ENCODE data around the gene EPHA4. TPM values are rescaled to one million over a fixed set of nuclear protein-coding genes. Genes with fewer than 3 reads are reported as not detected.

Gene EPHA4
- polyA plus RNA-seq, 1 of the 3 experiments (the other 2 are of a cell fraction): 0.90 TPM

DNA sequence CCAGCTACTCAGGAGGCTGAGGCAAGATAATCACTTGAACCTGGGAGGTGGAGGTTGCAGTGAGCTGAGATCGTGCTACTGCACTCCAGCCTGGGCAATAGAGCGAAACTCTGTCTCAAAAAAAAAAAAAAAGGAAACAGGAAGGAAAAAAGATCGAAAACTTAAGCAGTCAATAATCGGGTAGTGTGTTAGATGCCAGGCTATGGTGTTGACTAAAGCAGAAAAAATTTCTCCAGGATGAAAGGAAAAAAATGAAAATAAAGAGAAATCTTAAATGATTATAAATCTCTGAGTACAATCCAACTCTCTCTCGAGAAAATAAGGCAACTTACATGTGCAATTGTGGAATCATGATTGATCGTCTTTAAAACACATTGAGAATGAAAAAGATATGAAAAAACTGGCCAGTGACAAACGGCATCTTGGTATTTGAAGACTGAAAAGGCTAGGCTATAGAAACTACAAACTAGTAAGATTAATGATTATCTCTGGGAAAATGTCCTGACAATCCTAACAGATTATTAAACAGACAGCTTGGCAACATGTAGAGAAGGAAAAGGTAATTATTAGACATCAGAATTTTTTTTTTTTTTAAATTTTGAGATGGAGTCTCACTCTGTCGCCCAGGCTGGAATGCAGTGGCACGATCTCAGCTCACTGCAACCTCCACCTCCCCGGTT lies 16.3 kb upstream of the EPHA4 start:
- Histone ChIP-seq H3F3A (replicated peaks; ENCODE audit: insufficient read depth) (no peaks in the 10 kb centered on the region), H3K4me2 (no peak overlapping the region; the same call in 1 of the 2 replicates), H3K9me3 (no peaks in the 10 kb centered on the region), H3K4me1 (ENCODE audit: control insufficient read depth in 1 of 2, insufficient read depth in 2 of 2, low read depth in 1 of 2, low read length in 1 of 2) (no peaks in the 10 kb centered on the region), H3K36me3 (replicated peaks in 1 of 2; ENCODE audit: control insufficient read depth in 1 of 2, insufficient read depth in 2 of 2, low read length in 1 of 2) (no peaks in the 10 kb centered on the region), H3K9ac (no peak overlapping the region), H3K27ac (ENCODE audit: low read depth in 2 of 2, low read length in 1 of 2) (no peak overlapping the region), H2AFZ (ENCODE audit: low read depth) (no peak overlapping the region), H4K20me1 (ENCODE audit: insufficient read depth) (no peaks in the 10 kb centered on the region), H3K4me3 (ENCODE audit: low read depth in 2 of 2, low read length in 1 of 2) (peak overlapping the region in 1 of 2 experiments; percentile 24; a peak in 1 of 4 replicates), H3K9me2 (no peaks in the 10 kb centered on the region), H3K79me2 (ENCODE audit: insufficient read depth) (no peaks in the 10 kb centered on the region), H3K27me3 (ENCODE audit: insufficient read depth) (peaks cover 14% of the 10 kb centered on the region)
- ChIA-PET CTCF (interaction anchor here (2.2 kb wide), 1 partner anchor 15 kb away, joined by 14 read pairs; no protein-coding TSS in a partner anchor), POLR2A (no interaction called here)
- TF ChIP-seq TAF1 (IDR thresholded peaks at IDR 0.05; ENCODE audit: borderline replicate concordance, low read depth, low read length): no peak
- no peak for TF ChIP-seq GATA2 (CRISPR knock-in tag; IDR thresholded peaks at IDR 0.05)
- no peak for TF ChIP-seq SIN3A (IDR thresholded peaks at IDR 0.05; ENCODE audit: borderline replicate concordance, low read depth, low read length)
- no peak for TF ChIP-seq RXRA (IDR thresholded peaks at IDR 0.05; ENCODE audit: borderline replicate concordance, low read depth)
- TF ChIP-seq RFX5 (IDR thresholded peaks at IDR 0.05; ENCODE audit: low read length): no peak
- TF ChIP-seq, protein P1, sequence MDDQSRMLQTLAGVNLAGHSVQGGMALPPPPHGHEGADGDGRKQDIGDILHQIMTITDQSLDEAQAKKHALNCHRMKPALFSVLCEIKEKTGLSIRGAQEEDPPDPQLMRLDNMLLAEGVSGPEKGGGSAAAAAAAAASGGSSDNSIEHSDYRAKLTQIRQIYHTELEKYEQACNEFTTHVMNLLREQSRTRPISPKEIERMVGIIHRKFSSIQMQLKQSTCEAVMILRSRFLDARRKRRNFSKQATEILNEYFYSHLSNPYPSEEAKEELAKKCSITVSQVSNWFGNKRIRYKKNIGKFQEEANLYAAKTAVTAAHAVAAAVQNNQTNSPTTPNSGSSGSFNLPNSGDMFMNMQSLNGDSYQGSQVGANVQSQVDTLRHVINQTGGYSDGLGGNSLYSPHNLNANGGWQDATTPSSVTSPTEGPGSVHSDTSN (IDR thresholded peaks at IDR 0.05): no peak
- TF ChIP-seq, protein P2, sequence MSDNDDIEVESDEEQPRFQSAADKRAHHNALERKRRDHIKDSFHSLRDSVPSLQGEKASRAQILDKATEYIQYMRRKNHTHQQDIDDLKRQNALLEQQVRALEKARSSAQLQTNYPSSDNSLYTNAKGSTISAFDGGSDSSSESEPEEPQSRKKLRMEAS (IDR thresholded peaks at IDR 0.05; ENCODE audit: low read depth): no peak
- TF ChIP-seq EZH2phosphoT487 (IDR thresholded peaks at IDR 0.05; ENCODE audit: borderline replicate concordance, low read depth): no peak
- TF ChIP-seq, protein P3, sequence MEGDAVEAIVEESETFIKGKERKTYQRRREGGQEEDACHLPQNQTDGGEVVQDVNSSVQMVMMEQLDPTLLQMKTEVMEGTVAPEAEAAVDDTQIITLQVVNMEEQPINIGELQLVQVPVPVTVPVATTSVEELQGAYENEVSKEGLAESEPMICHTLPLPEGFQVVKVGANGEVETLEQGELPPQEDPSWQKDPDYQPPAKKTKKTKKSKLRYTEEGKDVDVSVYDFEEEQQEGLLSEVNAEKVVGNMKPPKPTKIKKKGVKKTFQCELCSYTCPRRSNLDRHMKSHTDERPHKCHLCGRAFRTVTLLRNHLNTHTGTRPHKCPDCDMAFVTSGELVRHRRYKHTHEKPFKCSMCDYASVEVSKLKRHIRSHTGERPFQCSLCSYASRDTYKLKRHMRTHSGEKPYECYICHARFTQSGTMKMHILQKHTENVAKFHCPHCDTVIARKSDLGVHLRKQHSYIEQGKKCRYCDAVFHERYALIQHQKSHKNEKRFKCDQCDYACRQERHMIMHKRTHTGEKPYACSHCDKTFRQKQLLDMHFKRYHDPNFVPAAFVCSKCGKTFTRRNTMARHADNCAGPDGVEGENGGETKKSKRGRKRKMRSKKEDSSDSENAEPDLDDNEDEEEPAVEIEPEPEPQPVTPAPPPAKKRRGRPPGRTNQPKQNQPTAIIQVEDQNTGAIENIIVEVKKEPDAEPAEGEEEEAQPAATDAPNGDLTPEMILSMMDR (IDR thresholded peaks at IDR 0.05): no peak
- TF ChIP-seq, protein P4, sequence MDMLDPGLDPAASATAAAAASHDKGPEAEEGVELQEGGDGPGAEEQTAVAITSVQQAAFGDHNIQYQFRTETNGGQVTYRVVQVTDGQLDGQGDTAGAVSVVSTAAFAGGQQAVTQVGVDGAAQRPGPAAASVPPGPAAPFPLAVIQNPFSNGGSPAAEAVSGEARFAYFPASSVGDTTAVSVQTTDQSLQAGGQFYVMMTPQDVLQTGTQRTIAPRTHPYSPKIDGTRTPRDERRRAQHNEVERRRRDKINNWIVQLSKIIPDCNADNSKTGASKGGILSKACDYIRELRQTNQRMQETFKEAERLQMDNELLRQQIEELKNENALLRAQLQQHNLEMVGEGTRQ (IDR thresholded peaks at IDR 0.05; ENCODE audit: borderline replicate concordance, low read depth, low read length): no peak
- TF ChIP-seq EP300 (IDR thresholded peaks at IDR 0.05; ENCODE audit: borderline replicate concordance in 1 of 2, low read depth in 1 of 2, low read length in 1 of 2): no peak
- no peak for TF ChIP-seq RCOR1 (IDR thresholded peaks at IDR 0.05; ENCODE audit: low read length)
- no peak for TF ChIP-seq FOXJ3 (CRISPR knock-in tag; IDR thresholded peaks at IDR 0.05)
- TF ChIP-seq, protein P5, sequence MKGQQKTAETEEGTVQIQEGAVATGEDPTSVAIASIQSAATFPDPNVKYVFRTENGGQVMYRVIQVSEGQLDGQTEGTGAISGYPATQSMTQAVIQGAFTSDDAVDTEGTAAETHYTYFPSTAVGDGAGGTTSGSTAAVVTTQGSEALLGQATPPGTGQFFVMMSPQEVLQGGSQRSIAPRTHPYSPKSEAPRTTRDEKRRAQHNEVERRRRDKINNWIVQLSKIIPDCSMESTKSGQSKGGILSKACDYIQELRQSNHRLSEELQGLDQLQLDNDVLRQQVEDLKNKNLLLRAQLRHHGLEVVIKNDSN (IDR thresholded peaks at IDR 0.05; ENCODE audit: borderline replicate concordance, low read depth): no peak
- TF ChIP-seq POLR2AphosphoS5 (IDR thresholded peaks at IDR 0.05; ENCODE audit: low read depth, low read length): no peak
- no peak for DNase-seq
- 16% methylated on average over 10 of the region's 10 CpGs for WGBS (ENCODE audit: low lambda C conversion rate)
